Body of pancreas (tissue), 4 donors: ENCODE data around the gene SP1.
"Not testable (repeated sequence)": the region's sequence is repeated elsewhere in the genome, so short reads cannot be mapped to it uniquely, and the experiment has no call there.

ENCODE experiments used
- POLR2A ChIP-seq, 3 donors: fragments of 450-650 bp; IDR thresholded peaks; one replicate each; pipeline ENCODE4 v1.6.1; 2016; ENCODE audit warnings: antibody characterized with exemption in 3 of 3, mild to moderate bottlenecking in 2 of 3
- TF ChIP-seq, protein P1 (sequence below), 7 experiments: fragments of 450-650 bp in 4 of 7; fragments of 200-600 bp in 3 of 7; sonication (generic) in 3 of 7; IDR thresholded peaks; one replicate each; pipeline ENCODE4 v1.5.1; 2016 to 2019; ENCODE audit warnings: antibody characterized with exemption in 7 of 7

DNA sequence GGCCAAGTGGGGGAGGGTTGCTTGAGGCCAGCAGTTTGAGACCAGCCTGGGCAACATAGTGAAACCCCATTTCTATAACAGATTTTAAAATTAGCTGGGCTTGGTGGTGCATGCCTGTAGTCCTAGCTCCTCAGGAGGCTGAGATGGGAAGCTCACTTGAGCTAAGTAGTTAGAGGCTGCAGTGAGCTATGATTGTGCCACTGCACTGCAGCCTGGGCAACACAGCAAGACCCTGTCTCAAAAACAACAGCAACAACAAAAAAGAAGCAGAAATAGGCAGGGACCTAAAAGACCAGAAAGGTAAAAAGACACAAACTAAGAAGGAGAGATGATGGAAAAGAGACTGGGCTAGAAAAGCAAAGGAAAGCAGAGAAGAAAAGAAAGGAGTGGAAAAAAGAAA, 47.6 kb upstream of the SP1 start:
- TF ChIP-seq, protein P1, sequence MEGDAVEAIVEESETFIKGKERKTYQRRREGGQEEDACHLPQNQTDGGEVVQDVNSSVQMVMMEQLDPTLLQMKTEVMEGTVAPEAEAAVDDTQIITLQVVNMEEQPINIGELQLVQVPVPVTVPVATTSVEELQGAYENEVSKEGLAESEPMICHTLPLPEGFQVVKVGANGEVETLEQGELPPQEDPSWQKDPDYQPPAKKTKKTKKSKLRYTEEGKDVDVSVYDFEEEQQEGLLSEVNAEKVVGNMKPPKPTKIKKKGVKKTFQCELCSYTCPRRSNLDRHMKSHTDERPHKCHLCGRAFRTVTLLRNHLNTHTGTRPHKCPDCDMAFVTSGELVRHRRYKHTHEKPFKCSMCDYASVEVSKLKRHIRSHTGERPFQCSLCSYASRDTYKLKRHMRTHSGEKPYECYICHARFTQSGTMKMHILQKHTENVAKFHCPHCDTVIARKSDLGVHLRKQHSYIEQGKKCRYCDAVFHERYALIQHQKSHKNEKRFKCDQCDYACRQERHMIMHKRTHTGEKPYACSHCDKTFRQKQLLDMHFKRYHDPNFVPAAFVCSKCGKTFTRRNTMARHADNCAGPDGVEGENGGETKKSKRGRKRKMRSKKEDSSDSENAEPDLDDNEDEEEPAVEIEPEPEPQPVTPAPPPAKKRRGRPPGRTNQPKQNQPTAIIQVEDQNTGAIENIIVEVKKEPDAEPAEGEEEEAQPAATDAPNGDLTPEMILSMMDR (IDR thresholded peaks at IDR 0.05), result not testable (repeated sequence)
- TF ChIP-seq POLR2A (IDR thresholded peaks at IDR 0.05), result not testable (repeated sequence)
